HL-60 (cell line): ENCODE data around the gene FKBP1B.

Experiments used
- DNase-seq, 2 experiments: peaks; one replicate each; pipeline ENCODE4 v3.0.0-alpha.2; 2010 to 2020; ENCODE audit warnings: low read depth in 1 of 2, low spot score in 1 of 2
- H3K27ac ChIP-seq: fragments of 250-450 bp; sonication (Bioruptor Pico); replicated peaks from 2 replicates; pipeline ENCODE4 v1.5.1; 2020; ENCODE audit warnings: mild to moderate bottlenecking, moderate library complexity
- H3K27me3 ChIP-seq: fragments of 250-450 bp; sonication (Bioruptor Pico); 2 replicates; pipeline ENCODE4 v1.5.1; 2021; ENCODE audit warnings: mild to moderate bottlenecking, moderate library complexity; ENCODE audit not compliant: insufficient read depth, poor library complexity, severe bottlenecking
- H3K4me3 ChIP-seq: replicated peaks from 2 replicates; pipeline ENCODE4 v1.5.1; 2011; ENCODE audit warnings: mild to moderate bottlenecking, control low read depth, low read length; ENCODE audit not compliant: insufficient read depth
- GABPA ChIP-seq: IDR thresholded peaks from 2 replicates; pipeline ENCODE4 v1.6.1; 2012; ENCODE audit warnings: low read depth
- POLR2AphosphoS5 ChIP-seq: IDR thresholded peaks from 2 replicates; pipeline ENCODE4 v1.6.1; 2012; ENCODE audit warnings: low read depth
- SPI1 ChIP-seq: IDR thresholded peaks from 2 replicates; pipeline ENCODE4 v1.6.1; 2012; ENCODE audit warnings: low read depth, mild to moderate bottlenecking, borderline replicate concordance
- long read RNA-seq: library from polyadenylated mRNA; unstranded; transcript quantifications from one replicate; pipeline ENCODE4 v2.0.0, GENCODE V29; 2020
- TF ChIP-seq, protein P1 (sequence below): IDR thresholded peaks from one replicate; pipeline ENCODE4 v1.5.1; 2011; ENCODE audit warnings: low read length, control low read depth, inconsistent platforms; ENCODE audit not compliant: insufficient read depth
- TF ChIP-seq, protein P2 (sequence below): IDR thresholded peaks from 2 replicates; pipeline ENCODE4 v1.6.1; 2012; ENCODE audit warnings: low read depth; ENCODE audit not compliant: insufficient replicate concordance

Gene FKBP1B
- long read RNA-seq = 0 reads

DNA sequence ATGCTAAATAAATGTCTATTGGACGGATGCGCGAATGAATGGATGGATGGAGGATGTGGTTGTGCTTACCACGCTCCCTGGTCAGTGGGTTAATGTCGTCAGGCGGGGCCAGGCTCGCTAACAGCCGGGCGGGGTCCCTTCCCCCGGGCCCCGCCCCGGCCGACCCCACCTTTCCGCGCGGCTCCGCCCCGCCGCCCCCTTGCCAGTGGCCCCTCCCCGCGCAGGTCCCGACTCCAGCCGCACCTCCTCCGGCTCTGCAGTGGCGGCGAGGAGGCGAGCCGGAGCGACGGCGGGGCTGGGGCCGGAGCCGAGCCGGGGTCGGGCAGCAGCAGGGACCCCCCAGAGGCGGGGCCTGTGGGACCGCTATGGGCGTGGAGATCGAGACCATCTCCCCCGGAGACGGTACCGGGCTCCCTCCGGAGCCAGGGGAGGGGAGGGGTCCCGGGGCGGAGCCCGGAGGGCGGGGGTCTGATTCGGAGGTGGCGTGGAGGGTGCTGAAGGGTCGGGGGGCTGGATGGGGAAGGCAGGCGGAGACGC lies at the start of gene FKBP1B:
Gene FKBP1B, plus strand, starts transcription at position 257 of the 537 bp plus-strand sequence. Its CDS starts 109 bp downstream, at position 366.
- no peak for DNase-seq
- H3K27me3 ChIP-seq = peaks cover 31% of the 10 kb centered on the region
- peak within 1 kb of the TSS; percentile 41 for H3K4me3 ChIP-seq
- TF ChIP-seq, protein P1, sequence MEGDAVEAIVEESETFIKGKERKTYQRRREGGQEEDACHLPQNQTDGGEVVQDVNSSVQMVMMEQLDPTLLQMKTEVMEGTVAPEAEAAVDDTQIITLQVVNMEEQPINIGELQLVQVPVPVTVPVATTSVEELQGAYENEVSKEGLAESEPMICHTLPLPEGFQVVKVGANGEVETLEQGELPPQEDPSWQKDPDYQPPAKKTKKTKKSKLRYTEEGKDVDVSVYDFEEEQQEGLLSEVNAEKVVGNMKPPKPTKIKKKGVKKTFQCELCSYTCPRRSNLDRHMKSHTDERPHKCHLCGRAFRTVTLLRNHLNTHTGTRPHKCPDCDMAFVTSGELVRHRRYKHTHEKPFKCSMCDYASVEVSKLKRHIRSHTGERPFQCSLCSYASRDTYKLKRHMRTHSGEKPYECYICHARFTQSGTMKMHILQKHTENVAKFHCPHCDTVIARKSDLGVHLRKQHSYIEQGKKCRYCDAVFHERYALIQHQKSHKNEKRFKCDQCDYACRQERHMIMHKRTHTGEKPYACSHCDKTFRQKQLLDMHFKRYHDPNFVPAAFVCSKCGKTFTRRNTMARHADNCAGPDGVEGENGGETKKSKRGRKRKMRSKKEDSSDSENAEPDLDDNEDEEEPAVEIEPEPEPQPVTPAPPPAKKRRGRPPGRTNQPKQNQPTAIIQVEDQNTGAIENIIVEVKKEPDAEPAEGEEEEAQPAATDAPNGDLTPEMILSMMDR = no peak
- TF ChIP-seq POLR2AphosphoS5 (no peak), SPI1 (no peak)
- no peak within 1 kb of the TSS for H3K27ac ChIP-seq

DNA sequence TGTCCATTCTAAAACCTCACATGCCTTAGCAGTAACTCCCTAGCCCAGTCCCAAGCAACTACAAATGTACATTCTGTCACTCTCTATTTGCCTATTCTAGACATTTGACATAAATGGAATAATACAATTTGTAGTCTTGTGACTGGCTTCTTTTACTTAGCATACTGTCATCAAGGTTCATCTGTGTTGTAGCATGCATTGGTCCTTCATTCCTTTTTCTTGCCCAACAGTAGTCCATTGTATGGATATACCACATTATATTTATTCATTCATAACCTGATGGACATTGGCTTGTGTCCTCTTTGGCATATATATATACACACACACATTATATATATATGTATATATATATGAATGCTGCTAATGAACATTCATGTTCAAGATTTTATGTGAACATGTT lies 41.8 kb upstream of the FKBP1B start:
- H3K4me3 ChIP-seq = no peak overlapping the region
- H3K27ac ChIP-seq = no peak overlapping the region
- no peak for DNase-seq
- TF ChIP-seq, protein P1 = no peak
- TF ChIP-seq, protein P2, sequence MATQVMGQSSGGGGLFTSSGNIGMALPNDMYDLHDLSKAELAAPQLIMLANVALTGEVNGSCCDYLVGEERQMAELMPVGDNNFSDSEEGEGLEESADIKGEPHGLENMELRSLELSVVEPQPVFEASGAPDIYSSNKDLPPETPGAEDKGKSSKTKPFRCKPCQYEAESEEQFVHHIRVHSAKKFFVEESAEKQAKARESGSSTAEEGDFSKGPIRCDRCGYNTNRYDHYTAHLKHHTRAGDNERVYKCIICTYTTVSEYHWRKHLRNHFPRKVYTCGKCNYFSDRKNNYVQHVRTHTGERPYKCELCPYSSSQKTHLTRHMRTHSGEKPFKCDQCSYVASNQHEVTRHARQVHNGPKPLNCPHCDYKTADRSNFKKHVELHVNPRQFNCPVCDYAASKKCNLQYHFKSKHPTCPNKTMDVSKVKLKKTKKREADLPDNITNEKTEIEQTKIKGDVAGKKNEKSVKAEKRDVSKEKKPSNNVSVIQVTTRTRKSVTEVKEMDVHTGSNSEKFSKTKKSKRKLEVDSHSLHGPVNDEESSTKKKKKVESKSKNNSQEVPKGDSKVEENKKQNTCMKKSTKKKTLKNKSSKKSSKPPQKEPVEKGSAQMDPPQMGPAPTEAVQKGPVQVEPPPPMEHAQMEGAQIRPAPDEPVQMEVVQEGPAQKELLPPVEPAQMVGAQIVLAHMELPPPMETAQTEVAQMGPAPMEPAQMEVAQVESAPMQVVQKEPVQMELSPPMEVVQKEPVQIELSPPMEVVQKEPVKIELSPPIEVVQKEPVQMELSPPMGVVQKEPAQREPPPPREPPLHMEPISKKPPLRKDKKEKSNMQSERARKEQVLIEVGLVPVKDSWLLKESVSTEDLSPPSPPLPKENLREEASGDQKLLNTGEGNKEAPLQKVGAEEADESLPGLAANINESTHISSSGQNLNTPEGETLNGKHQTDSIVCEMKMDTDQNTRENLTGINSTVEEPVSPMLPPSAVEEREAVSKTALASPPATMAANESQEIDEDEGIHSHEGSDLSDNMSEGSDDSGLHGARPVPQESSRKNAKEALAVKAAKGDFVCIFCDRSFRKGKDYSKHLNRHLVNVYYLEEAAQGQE = no peak
- H3K27me3 ChIP-seq = peaks cover 28% of the 10 kb centered on the region

DNA sequence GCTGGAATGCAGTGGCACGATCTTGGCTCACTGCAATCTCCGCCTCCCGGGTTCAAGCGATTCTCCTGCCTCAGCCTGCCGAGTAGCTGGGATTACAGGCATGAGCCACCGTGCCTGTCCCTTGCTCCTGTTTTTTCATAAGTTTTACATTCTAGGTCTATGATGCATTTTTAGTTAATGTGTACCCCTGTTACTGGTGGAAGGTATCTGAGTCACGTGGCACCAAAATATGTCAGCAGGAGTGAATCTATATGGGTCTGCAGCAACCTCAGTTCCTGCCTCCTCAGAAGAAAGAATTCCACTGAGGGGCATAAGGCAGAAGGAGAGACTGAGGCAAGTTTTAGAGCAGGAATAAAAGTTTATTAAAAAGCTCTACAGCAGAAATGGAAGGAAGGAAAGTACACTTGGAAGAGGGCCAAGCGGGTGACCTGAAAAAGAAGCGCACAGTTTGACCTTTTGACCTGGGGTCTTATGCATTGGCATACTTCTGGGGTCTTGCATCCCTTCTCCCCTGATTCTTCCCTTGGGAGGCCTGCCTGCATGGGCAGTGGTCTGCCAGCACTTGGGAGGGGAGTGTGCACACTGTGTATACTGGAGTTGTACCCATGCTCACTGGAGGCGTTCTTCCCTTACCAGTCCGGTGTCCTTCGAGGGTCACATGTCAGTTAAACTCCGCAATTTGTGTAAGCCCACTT lies 40.7 kb upstream of the FKBP1B start:
- no peak for DNase-seq
- Histone ChIP-seq H3K4me3 (no peak overlapping the region), H3K27me3 (peaks cover 35% of the 10 kb centered on the region), H3K27ac (no peak overlapping the region)
- TF ChIP-seq, protein P1 = no peak
- no peak for TF ChIP-seq SPI1
- no peak for TF ChIP-seq POLR2AphosphoS5
- TF ChIP-seq GABPA = no peak
- TF ChIP-seq, protein P2 = no peak

DNA sequence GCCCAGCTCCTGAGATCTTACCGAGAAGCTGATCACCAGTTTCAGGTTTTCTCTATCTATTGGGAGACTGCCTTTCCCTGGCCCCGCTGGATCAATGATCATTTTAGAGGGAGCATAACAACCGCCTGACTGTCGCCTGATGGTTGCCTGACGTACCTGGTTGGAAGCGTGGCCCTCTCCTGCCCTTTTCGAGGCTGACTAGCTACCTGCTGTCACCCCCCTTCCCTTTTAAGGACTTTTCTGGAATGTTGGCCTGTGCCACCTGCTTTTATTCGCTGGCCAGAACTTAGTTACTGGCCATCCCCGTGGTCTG lies 40.2 kb upstream of the FKBP1B start:
- DNase-seq = no peak
- Histone ChIP-seq H3K4me3 (no peak overlapping the region), H3K27ac (no peak overlapping the region), H3K27me3 (peaks cover 35% of the 10 kb centered on the region)
- no peak for TF ChIP-seq GABPA
- TF ChIP-seq, protein P1 = no peak
- no peak for TF ChIP-seq SPI1
- TF ChIP-seq, protein P2 = no peak
- TF ChIP-seq POLR2AphosphoS5 = no peak
